WTC11 (cell line): ENCODE measurements around the gene MTF1. TPM values are rescaled to one million over a fixed set of nuclear protein-coding genes. Genes with fewer than 3 reads are reported as not detected.

Experiments
- ARID4B ChIP-seq: sonication (generic); formaldehyde crosslinking; IDR thresholded peaks from 2 replicates; pipeline ENCODE4 v1.8.0; 2023; ENCODE audit warnings: missing genetic modification reagents, mild to moderate bottlenecking, borderline replicate concordance
- CREM ChIP-seq: sonication (generic); formaldehyde crosslinking; IDR thresholded peaks from 2 replicates; pipeline ENCODE4 v1.8.1; 2022; ENCODE audit warnings: mild to moderate bottlenecking, missing genetic modification reagents, moderate library complexity
- CTCF ChIP-seq: fragments of 200-600 bp; IDR thresholded peaks from 2 replicates; pipeline ENCODE4 v1.8.0; 2022; ENCODE audit warnings: antibody characterized with exemption
- E2F5 ChIP-seq: sonication (generic); formaldehyde crosslinking; IDR thresholded peaks from 2 replicates; pipeline ENCODE4 v1.8.1; 2022; ENCODE audit warnings: mild to moderate bottlenecking, moderate library complexity, missing genetic modification reagents
- ETV6 ChIP-seq: sonication (generic); formaldehyde crosslinking; IDR thresholded peaks from 2 replicates; pipeline ENCODE4 v1.8.1; 2022; ENCODE audit warnings: mild to moderate bottlenecking, missing genetic modification reagents
- HMGXB4 ChIP-seq: sonication (generic); formaldehyde crosslinking; IDR thresholded peaks from 2 replicates; pipeline ENCODE4 v1.8.1; 2023; ENCODE audit warnings: mild to moderate bottlenecking, moderate library complexity, missing genetic modification reagents
- IRF1 ChIP-seq: sonication (generic); formaldehyde crosslinking; IDR thresholded peaks from 2 replicates; pipeline ENCODE4 v1.8.0; 2023; ENCODE audit warnings: missing genetic modification reagents
- MYBL2 ChIP-seq: sonication (generic); formaldehyde crosslinking; IDR thresholded peaks from 2 replicates; pipeline ENCODE4 v1.8.1; 2023; ENCODE audit warnings: mild to moderate bottlenecking, moderate library complexity, missing genetic modification reagents
- NR1H2 ChIP-seq: sonication (generic); formaldehyde crosslinking; IDR thresholded peaks from 2 replicates; pipeline ENCODE4 v1.9.0; 2021; ENCODE audit warnings: mild to moderate bottlenecking, moderate library complexity, missing genetic modification reagents
- NR3C1 ChIP-seq: sonication (generic); formaldehyde crosslinking; conservative IDR thresholded peaks from 2 replicates; pipeline ENCODE4 v1.8.1; 2023; ENCODE audit warnings: low read depth, mild to moderate bottlenecking, missing genetic modification reagents
- PRDM15 ChIP-seq: sonication (generic); formaldehyde crosslinking; IDR thresholded peaks from 2 replicates; pipeline ENCODE4 v1.8.0; 2022; ENCODE audit warnings: missing genetic modification reagents
- SP1 ChIP-seq: sonication (generic); formaldehyde crosslinking; conservative IDR thresholded peaks from 2 replicates; pipeline ENCODE4 v1.8.1; 2022; ENCODE audit warnings: missing genetic modification reagents
- TEAD4 ChIP-seq: sonication (generic); formaldehyde crosslinking; IDR thresholded peaks from 2 replicates; pipeline ENCODE4 v1.8.0; 2022; ENCODE audit warnings: mild to moderate bottlenecking, missing genetic modification reagents
- total RNA-seq: library from RNA; stranded (reverse); gene quantifications from 3 replicates; pipeline ENCODE4 v1.2.3, GENCODE V29; 2021

The MTF1 gene
- total RNA-seq, 1 experiment from 2014 or later = 12.2 TPM

- TF ChIP-seq E2F5 (CRISPR knock-in tag) = peak; percentile 94
- TF ChIP-seq ARID4B (CRISPR knock-in tag) = peak; percentile 100
- peak; percentile 67 for TF ChIP-seq SP1 (CRISPR knock-in tag)
- TF ChIP-seq IRF1 = peak; percentile 99
- TF ChIP-seq MYBL2 (CRISPR knock-in tag) = peak; percentile 97
- TF ChIP-seq ETV6 (CRISPR knock-in tag) = peak; percentile 98
- TF ChIP-seq TEAD4 (CRISPR knock-in tag) = peak; percentile 99
- peak; percentile 93 for TF ChIP-seq CREM
- TF ChIP-seq PRDM15 (CRISPR knock-in tag) = peak; percentile 82
- peak; percentile 98 for TF ChIP-seq NR1H2 (CRISPR knock-in tag)
- no peak for TF ChIP-seq CTCF
- peak; percentile 99 for TF ChIP-seq NR3C1
- peak; percentile 71; the same call in 1 of the 2 replicates for TF ChIP-seq HMGXB4
These were observed 95.0 kb downstream of the MTF1 start (continued) for GRCh38 chr1:37764414-37764825.
